ENCODE data around the gene TMEM182. TPM values are rescaled to one million over a fixed set of nuclear protein-coding genes. Genes with fewer than 3 reads are reported as not detected.

The TMEM182 gene
- total RNA-seq, 1 experiment from 2014 or later, result 4.3 TPM

- TF ChIP-seq TEAD1 (CRISPR knock-in tag; IDR thresholded peaks at IDR 0.05), result no peak
- no peak for TF ChIP-seq ZNF532 (CRISPR knock-in tag; IDR thresholded peaks at IDR 0.05; ENCODE audit: borderline replicate concordance)
- TF ChIP-seq ATF2 (CRISPR knock-in tag; IDR thresholded peaks at IDR 0.05; ENCODE audit: borderline replicate concordance, low read depth), result no peak
- TF ChIP-seq ZNF138 (CRISPR knock-in tag; conservative IDR thresholded peaks at IDR 0.05), result no peak
- no peak for TF ChIP-seq ZNF263 (CRISPR knock-in tag; IDR thresholded peaks at IDR 0.05; ENCODE audit: low read depth)
These were observed 21.1 kb downstream of the TMEM182 start (continued) for GRCh38 chr2:102782933-102783332.

- DNase-seq (ENCODE audit: low spot score), result no peak
- H3K4me1 Mint-ChIP-seq, result peaks cover 29% of the 10 kb centered on the region
- H3K4me3 Mint-ChIP-seq, result no peak overlapping the region
- no peaks in the 10 kb centered on the region for H3K9me3 Mint-ChIP-seq
- ATAC-seq, result no peak
- ChIA-PET POLR2A (no interaction called here), CTCF (interaction anchor here (2.5 to 3.1 kb wide), 2 partner anchors 22 to 30 kb away, joined by 14 to 20 read pairs; no protein-coding TSS in a partner anchor)
- no peak for TF ChIP-seq TEAD4 (CRISPR knock-in tag; IDR thresholded peaks at IDR 0.05)
- H3K36me3 Mint-ChIP-seq, result peaks cover 14% of the 10 kb centered on the region
- H3K27ac Mint-ChIP-seq, result no peak overlapping the region
- no peaks in the 10 kb centered on the region for H3K27me3 Mint-ChIP-seq (ENCODE audit: low read depth)
These were observed 21.8 kb downstream of the TMEM182 start for GRCh38 chr2:102783506-102784183.

- no peak overlapping the region; the same call in 1 of the 2 replicates for H3K27ac Mint-ChIP-seq
- POLR2A ChIA-PET, result no interaction called here
- CTCF ChIA-PET, result interaction anchor here (0.7 to 3.1 kb wide), 2 partner anchors 21 to 31 kb away, joined by 3 to 20 read pairs; no protein-coding TSS in a partner anchor
- DNase-seq (ENCODE audit: low spot score) (no peak), ATAC-seq (no peak)
- H3K27me3 Mint-ChIP-seq (ENCODE audit: low read depth), result no peaks in the 10 kb centered on the region
- no peaks in the 10 kb centered on the region for H3K9me3 Mint-ChIP-seq
- H3K4me1 Mint-ChIP-seq, result peaks cover 40% of the 10 kb centered on the region
- no peak overlapping the region for H3K4me3 Mint-ChIP-seq
- TF ChIP-seq FOXK1 (CRISPR knock-in tag; IDR thresholded peaks at IDR 0.05) (no peak), ZNF512 (CRISPR knock-in tag; IDR thresholded peaks at IDR 0.05; ENCODE audit: borderline replicate concordance) (no peak), ZBTB21 (CRISPR knock-in tag; IDR thresholded peaks at IDR 0.05; ENCODE audit: borderline replicate concordance) (no peak), E2F5 (CRISPR knock-in tag; IDR thresholded peaks at IDR 0.05) (no peak), PRDM15 (CRISPR knock-in tag; IDR thresholded peaks at IDR 0.05) (no peak), CBFB (CRISPR knock-in tag; IDR thresholded peaks at IDR 0.05; ENCODE audit: low read depth) (no peak), ATF1 (CRISPR knock-in tag; IDR thresholded peaks at IDR 0.05) (no peak), E2F1 (CRISPR knock-in tag; IDR thresholded peaks at IDR 0.05) (no peak), TEAD4 (CRISPR knock-in tag; IDR thresholded peaks at IDR 0.05) (no peak), NR3C1 (CRISPR knock-in tag; conservative IDR thresholded peaks at IDR 0.05; ENCODE audit: low read depth) (no peak), E2F4 (CRISPR knock-in tag; IDR thresholded peaks at IDR 0.05; ENCODE audit: borderline replicate concordance, low read depth) (no peak), JUN (CRISPR knock-in tag; IDR thresholded peaks at IDR 0.05) (no peak)
- peaks cover 14% of the 10 kb centered on the region for H3K36me3 Mint-ChIP-seq
These were observed 23.1 kb downstream of the TMEM182 start for GRCh38 chr2:102784940-102785339.
